AG20443 (cell line): ENCODE data around the gene ATP11C.
"Not testable (repeated sequence)": the region's sequence is repeated elsewhere in the genome, so short reads cannot be mapped to it uniquely, and the experiment has no call there.

Experiments used
- DNase-seq: peaks from one replicate; pipeline ENCODE4 v3.0.0; 2012; ENCODE audit warnings: low spot score, mixed read lengths

Gene ATP11C

GRCh38 chrX:139851730-139852129 is 81.1 kb downstream of the ATP11C start:
- DNase-seq: no peak

GRCh38 chrX:139850968-139851367 is 81.9 kb downstream of the ATP11C start:
- no peak for DNase-seq

GRCh38 chrX:139844884-139845283 is 88.0 kb downstream of the ATP11C start:
- no peak for DNase-seq

DNA sequence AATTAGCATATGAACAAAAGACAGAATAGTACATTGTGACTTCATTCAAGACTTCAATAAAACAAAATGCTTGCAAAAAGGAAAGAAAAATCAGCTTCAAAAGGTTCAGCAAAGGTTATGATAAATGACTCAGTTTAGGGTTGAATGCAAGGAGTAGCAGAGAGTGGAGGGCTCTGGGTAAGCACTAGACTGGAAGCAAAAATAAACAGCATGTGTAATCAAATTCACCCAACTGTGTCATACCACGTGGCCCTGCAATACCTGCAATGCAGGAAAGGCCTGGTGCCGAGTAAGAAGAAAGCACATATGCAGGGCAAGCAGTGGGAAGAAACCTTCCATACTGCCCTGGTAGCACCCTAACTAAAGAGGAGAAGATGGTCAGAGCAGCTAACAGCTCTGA is 88.7 kb downstream of the ATP11C start:
- DNase-seq: no peak

DNA sequence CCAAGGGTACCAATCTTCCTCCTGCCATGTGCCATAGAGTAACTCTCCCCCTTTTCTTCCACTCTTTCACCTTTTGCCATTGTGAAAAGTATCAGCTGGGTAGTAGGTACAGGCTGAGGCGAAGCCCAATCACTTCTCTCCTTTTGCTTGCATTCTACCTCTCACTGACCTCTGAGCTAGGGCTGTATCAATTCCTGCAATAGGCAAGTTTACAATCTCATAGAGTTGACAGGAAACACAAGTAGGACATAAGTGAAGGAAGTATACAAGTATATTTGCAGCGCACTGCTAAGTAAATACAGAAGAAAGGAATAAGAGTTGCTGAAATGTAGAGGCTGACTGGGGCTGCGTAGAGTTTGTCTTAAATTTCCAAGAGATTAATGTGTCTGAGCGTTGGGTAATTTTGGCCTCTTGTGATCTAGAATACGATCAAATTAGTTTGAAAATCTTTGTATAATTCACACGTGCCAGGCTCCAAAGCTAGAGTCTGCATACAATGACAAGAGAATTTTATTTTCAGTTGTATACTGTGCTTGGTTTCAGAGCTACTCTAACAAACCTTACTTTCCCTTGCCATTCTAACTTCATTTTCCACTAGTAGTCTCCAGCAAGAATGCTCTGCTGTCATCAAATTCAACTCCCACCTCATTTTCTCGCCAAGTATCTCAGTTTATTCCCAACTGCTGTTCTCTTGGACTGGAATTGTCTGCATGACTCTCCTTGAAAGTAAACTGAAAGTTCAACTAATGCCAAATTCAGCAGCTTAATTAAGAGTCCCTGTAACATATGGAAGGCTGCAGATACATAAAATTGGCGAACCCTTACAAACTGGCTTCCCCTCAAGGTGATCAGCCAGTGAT is 90.3 kb downstream of the ATP11C start:
- DNase-seq: no peak

DNA sequence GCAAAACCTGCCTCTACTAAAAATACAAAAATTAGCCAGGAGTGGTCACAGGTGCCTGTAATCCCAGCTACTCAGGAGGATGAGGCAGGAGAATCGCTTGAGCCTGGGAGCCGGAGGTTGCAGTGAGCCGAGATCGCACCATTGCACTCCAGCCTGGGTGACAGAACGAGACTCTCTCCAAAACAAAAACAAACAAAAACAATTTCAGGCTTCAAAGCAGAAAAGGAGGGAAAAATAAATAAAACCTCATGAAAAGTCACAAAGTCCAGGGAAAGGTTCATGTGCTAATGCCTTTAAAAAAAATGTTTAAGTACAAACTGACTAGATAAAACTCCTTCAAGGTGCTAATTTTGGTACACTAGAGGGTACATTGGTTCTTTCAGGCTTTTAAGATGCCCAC is 96.5 kb downstream of the ATP11C start:
- not testable (repeated sequence) for DNase-seq

GRCh38 chrX:139834879-139835278 is 98.0 kb downstream of the ATP11C start:
- DNase-seq: no peak

GRCh38 chrX:139832718-139833309 is 100.0 kb downstream of the ATP11C start:
- no peak for DNase-seq

GRCh38 chrX:139831675-139832456 is 101.0 kb downstream of the ATP11C start:
- DNase-seq: peak; percentile 28

DNA sequence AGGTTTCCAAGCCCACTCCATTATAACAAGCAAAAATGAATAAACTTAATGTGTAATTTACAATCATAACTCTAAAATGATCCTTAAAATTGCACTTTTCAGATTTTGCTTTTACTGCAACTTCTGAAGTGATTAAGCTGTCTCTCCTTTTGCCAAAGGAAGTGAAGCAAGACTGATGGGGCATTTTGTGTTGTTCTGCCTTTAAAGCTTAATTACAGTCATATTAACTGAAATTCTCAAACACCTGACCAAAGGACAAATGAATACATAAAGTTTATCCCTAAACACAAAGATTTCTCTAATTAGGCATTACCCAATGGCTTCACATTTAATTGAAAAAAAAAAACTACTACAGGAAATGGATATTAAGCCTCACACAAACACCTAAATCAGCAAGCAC is 101.8 kb downstream of the ATP11C start:
- DNase-seq: no peak

DNA sequence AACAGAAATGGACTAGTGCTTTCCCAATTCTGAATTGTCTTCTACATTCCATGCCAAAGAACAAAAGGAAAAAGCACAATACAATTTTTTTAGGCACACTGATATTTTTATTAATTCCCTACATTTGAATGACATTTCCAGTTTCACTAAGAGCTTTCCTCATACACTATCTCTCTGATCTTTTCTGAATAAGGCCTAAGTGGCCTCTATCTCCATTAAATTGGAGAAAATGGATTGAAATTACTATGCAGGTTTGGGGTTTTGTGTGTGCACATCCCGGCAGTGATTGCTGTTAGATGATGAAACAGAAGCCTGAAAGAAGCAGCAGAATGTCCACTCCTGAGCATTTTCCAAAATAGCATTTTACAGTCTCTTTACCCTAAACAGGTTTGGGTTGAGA is 104.0 kb downstream of the ATP11C start:
- DNase-seq: no peak

- no peak for DNase-seq
These were observed 104.8 kb downstream of the ATP11C start for GRCh38 chrX:139828033-139828432.

DNA sequence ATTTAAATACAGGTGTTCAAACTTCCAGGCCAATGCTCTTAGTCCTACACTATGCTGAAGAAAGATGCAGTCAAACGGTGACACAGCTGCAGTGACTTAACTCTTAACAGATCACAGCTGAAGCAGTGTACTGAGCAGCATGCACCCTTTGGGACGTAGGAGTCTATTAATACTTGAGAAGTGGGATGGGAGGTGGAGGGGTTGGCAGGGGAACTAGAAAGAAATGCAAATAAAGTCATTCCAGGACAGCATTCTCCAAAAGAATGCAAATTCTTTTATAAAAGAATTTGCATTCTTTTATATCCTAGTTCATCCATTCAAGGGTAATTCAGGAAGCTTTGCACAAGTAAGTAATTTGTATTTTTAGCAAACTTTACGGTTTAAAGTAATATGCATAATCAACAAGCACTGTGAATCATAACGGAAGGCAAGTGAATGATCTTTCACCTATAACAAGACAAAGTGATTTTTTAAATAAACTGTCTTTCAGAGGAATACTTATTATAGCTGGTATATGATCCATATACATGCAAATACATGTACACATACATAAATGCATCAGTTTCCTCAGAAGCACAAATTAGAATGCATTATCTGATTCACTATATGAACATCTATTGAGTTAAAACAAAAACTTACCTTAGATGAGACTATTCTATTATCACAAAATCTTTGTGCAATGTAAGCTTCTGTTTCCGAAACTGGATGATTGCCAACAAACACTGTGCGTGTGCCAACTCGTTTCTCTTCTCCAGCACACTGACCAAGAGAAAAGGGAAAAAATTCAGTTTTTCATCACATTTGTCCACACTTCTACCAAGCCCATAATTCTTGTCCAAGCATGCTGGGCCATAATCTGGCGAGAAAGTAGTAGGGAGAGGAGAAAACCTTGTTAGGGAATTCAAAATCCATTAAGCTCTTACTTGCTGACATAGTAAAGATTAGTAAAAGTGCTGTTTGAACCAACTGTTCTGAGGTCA is 106.5 kb downstream of the ATP11C start:
- DNase-seq: peak; percentile 57

- no peak for DNase-seq
These were observed 107.2 kb downstream of the ATP11C start for GRCh38 chrX:139825618-139826017.

DNA sequence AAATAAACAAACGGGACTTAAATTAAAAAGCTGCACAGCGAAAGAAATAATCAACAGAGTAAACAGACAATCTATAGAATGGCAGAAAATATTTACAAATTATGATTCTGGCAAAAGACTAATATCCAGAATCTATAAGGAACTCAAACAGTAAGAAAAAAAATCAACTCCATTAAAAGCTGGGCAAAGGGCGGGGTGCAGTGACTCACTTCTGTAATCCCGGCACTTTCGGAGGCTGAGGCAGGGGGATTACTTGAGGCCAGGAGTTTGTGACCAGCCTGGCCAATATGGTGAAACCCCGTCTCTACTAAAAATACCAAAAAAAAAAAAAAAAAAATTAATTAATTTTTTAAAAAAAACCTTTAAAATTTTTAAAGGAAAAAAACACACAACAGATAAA is 109.0 kb downstream of the ATP11C start:
- no peak for DNase-seq

- no peak for DNase-seq
These were observed 112.4 kb downstream of the ATP11C start for GRCh38 chrX:139820358-139820984.

GRCh38 chrX:139816204-139816603 is 116.6 kb downstream of the ATP11C start:
- DNase-seq: no peak

- no peak for DNase-seq
These were observed 117.1 kb downstream of the ATP11C start for GRCh38 chrX:139815771-139816170.

- no peak for DNase-seq
These were observed 120.8 kb downstream of the ATP11C start for GRCh38 chrX:139811942-139812629.

DNA sequence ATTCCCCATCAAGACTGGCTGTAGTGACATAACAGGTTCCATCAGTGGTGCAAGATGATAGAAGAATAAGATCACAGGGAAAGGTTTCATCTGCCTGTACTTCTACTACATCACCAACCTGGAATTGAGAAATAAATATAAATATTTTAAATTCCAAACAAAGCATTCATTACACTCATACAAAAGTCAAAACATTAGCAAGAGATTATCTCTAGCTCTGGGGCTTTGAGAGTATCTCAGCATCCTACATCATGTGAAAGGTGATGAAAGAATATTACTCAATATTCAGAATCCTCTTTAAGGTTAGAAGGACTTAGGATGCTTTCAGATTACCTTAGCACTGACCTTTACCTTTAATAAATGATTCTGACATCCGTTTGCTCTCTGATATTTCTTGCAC is 128.4 kb downstream of the ATP11C start:
- DNase-seq: no peak

DNA sequence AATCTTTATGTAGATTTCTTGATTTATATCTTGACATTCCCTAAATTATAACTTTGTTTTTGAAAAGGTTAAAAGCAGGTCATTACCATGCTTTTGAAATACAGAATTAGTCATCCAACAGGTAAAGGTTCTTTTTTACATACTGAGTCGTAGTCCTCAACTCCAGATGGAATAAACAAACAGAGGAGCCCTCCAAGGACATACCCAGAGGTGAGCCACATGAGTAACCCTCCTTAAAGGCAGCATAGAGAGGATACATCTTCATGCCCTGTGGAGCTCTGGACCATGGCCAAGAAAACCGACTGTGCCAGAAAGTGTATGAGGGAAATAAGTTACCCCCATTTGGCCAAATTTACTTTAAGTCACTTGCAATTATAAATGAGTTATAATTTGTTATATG is 129.6 kb downstream of the ATP11C start:
- DNase-seq: no peak
